Activated naive CD8-positive, alpha-beta T cell treated with anti-CD3 and anti-CD28 coated beads, Interleukin-2, amount 10 ng/mL, durations not matched to agents 7 days and 5 days (primary cell): ENCODE results near the gene SRRM2. TPM values are rescaled to one million over a fixed set of nuclear protein-coding genes. Genes with fewer than 3 reads are reported as not detected.

ENCODE experiments used
- ATAC-seq: fragments of 150-1000 bp; cut with Tn5 transposase; one replicate; pipeline ENCODE4 v1.10.0; 2021; ENCODE audit warnings: low read depth, moderate library complexity
- POLR2A ChIA-PET: fragments of 350-600 bp; sonication (Branson Sonifier 250); formaldehyde crosslinking; loops from one replicate; lab custom pipeline; 2021; ENCODE audit warnings: antibody characterized with exemption; lab: Charles Lee
- DNase-seq: peaks from one replicate; pipeline ENCODE4 v3.0.0; 2021
- H3K27ac Mint-ChIP-seq: one replicate; pipeline ENCODE4 v1.8.0; 2022; ENCODE audit warnings: mild to moderate bottlenecking, mixed read lengths
- H3K27me3 Mint-ChIP-seq: one replicate; pipeline ENCODE4 v1.8.0; 2022; ENCODE audit warnings: mild to moderate bottlenecking, moderate library complexity, mixed read lengths
- H3K36me3 Mint-ChIP-seq: one replicate; pipeline ENCODE4 v1.8.0; 2021; ENCODE audit warnings: mild to moderate bottlenecking, mixed read lengths
- H3K4me1 Mint-ChIP-seq: one replicate; pipeline ENCODE4 v1.8.0; 2021; ENCODE audit warnings: mixed read lengths
- H3K4me3 Mint-ChIP-seq: one replicate; pipeline ENCODE4 v1.8.0; 2022; ENCODE audit warnings: mild to moderate bottlenecking, moderate library complexity, mixed read lengths
- H3K9me3 Mint-ChIP-seq: one replicate; pipeline ENCODE4 v1.8.0; 2021; ENCODE audit warnings: mixed read lengths
- total RNA-seq, 2 experiments: library from RNA; stranded (reverse); gene quantifications; one replicate each; pipeline ENCODE4 v1.2.3, GENCODE V29; 2021

The SRRM2 gene
- total RNA-seq, 2 experiments from 2014 or later = 740 to 773 TPM

DNA sequence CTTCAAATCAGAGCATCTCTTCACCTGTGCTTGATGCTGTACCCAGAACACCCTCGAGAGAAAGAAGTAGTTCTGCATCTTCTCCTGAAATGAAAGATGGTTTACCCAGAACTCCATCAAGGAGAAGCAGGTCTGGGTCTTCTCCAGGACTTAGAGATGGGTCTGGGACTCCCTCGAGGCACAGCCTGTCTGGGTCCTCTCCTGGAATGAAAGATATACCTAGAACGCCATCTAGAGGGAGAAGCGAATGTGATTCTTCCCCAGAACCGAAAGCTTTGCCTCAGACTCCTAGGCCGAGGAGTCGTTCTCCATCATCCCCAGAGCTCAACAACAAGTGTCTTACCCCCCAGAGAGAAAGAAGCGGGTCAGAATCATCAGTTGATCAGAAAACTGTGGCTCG is 12.3 kb downstream of the SRRM2 start:
- H3K4me1 Mint-ChIP-seq = peaks cover 2% of the 10 kb centered on the region
- H3K36me3 Mint-ChIP-seq = peaks cover 58% of the 10 kb centered on the region
- H3K27ac Mint-ChIP-seq = peak overlapping the region; percentile 28
- POLR2A ChIA-PET = no interaction called here
- no peak for DNase-seq
- H3K27me3 Mint-ChIP-seq = no peaks in the 10 kb centered on the region
- ATAC-seq = no peak
- H3K9me3 Mint-ChIP-seq = no peaks in the 10 kb centered on the region
- H3K4me3 Mint-ChIP-seq = no peak overlapping the region

DNA sequence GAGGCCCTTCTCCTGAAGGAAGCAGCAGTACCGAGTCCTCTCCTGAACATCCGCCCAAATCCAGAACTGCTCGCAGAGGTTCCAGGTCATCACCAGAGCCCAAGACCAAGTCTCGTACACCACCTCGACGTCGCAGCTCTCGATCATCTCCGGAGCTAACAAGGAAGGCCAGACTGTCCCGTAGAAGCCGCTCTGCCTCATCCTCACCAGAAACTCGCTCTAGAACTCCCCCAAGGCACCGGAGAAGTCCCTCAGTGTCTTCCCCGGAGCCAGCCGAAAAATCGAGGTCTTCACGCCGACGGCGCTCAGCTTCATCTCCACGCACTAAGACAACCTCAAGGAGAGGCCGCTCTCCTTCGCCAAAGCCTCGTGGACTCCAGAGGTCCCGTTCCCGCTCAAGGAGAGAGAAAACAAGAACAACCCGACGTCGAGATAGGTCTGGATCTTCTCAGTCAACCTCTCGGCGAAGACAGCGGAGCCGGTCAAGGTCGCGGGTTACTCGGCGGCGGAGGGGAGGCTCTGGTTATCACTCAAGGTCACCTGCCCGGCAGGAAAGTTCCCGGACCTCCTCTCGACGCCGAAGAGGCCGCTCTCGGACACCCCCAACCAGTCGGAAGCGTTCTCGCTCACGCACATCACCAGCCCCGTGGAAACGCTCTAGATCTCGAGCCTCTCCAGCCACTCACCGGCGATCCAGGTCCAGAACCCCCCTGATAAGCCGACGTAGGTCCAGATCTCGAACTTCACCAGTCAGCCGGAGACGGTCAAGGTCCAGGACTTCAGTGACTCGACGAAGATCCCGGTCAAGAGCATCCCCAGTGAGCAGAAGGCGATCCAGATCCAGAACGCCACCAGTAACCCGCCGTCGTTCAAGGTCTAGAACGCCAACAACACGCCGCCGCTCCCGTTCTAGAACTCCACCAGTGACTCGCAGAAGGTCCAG is 13.3 kb downstream of the SRRM2 start:
- Mint-ChIP-seq H3K4me3 (no peak overlapping the region), H3K9me3 (no peaks in the 10 kb centered on the region), H3K4me1 (no peaks in the 10 kb centered on the region), H3K27ac (no peak overlapping the region), H3K36me3 (peaks cover 53% of the 10 kb centered on the region), H3K27me3 (no peaks in the 10 kb centered on the region)
- POLR2A ChIA-PET = interaction anchor here (2.0 kb wide), 1 partner anchor 12 kb away, joined by 5 read pairs; no protein-coding TSS in a partner anchor
- DNase-seq (no peak), ATAC-seq (no peak)

DNA sequence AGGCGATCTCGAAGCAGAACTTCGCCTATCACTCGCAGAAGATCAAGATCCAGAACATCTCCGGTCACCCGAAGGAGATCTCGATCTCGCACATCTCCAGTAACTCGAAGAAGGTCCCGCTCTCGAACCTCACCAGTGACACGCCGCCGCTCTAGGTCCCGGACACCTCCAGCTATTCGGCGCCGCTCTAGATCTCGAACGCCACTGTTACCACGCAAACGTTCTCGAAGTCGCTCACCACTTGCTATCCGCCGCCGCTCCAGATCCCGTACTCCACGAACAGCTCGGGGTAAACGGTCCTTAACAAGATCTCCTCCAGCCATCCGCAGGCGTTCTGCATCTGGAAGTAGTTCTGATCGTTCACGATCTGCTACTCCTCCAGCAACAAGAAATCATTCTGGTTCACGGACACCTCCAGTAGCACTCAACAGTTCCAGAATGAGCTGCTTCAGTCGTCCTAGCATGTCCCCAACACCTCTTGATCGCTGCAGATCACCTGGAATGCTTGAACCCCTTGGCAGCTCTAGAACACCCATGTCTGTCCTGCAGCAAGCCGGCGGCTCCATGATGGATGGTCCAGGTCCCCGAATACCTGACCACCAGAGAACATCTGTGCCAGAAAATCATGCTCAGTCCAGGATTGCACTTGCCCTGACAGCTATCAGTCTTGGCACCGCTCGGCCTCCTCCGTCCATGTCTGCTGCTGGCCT is 14.1 kb downstream of the SRRM2 start:
- H3K36me3 Mint-ChIP-seq = peaks cover 47% of the 10 kb centered on the region
- H3K4me1 Mint-ChIP-seq = no peaks in the 10 kb centered on the region
- peak overlapping the region; percentile 36 for H3K27ac Mint-ChIP-seq
- no peak overlapping the region for H3K4me3 Mint-ChIP-seq
- no peaks in the 10 kb centered on the region for H3K27me3 Mint-ChIP-seq
- POLR2A ChIA-PET = interaction anchor here (2.0 kb wide), 1 partner anchor 13 kb away, joined by 5 read pairs; no protein-coding TSS in a partner anchor
- no peak for DNase-seq
- ATAC-seq = no peak
- H3K9me3 Mint-ChIP-seq = no peaks in the 10 kb centered on the region

DNA sequence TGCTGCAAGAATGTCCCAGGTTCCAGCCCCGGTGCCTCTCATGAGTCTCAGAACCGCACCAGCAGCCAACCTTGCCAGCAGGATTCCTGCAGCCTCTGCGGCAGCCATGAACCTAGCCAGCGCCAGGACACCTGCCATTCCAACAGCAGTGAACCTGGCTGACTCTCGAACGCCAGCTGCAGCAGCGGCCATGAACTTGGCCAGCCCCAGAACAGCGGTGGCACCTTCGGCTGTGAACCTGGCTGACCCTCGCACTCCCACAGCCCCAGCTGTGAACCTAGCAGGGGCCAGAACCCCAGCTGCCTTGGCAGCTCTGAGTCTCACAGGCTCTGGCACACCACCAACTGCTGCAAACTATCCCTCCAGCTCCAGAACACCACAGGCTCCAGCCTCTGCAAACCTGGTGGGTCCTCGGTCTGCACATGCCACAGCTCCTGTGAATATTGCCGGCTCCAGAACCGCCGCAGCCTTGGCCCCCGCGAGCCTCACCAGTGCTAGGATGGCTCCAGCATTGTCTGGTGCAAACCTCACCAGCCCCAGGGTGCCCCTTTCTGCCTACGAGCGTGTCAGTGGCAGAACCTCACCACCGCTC is 14.8 kb downstream of the SRRM2 start:
- H3K27ac Mint-ChIP-seq = peak overlapping the region; percentile 36

DNA sequence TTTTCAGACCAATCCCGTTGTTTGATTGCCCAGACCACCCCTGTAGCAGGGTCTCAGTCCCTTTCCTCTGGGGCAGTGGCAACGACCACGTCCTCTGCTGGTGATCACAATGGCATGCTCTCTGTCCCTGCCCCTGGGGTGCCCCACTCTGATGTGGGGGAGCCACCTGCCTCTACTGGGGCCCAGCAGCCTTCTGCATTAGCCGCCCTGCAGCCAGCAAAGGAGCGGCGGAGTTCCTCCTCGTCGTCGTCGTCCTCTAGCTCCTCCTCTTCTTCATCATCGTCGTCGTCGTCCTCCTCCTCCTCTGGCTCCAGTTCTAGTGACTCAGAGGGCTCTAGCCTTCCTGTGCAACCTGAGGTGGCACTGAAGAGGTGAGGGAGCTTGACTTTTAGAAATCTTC is 15.5 kb downstream of the SRRM2 start:
- Mint-ChIP-seq H3K36me3 (peaks cover 38% of the 10 kb centered on the region), H3K4me1 (no peaks in the 10 kb centered on the region), H3K4me3 (no peak overlapping the region), H3K9me3 (no peaks in the 10 kb centered on the region), H3K27me3 (no peaks in the 10 kb centered on the region), H3K27ac (no peak overlapping the region)
- POLR2A ChIA-PET = interaction anchor here (0.6 to 2.0 kb wide), 2 partner anchors 14 to 28 kb away, joined by 3 to 5 read pairs; no protein-coding TSS in a partner anchor
- ATAC-seq (no peak), DNase-seq (no peak)

More for the DNA sequence above, 14.8 kb downstream of the SRRM2 start:
- Mint-ChIP-seq H3K4me3 (no peak overlapping the region), H3K36me3 (peaks cover 44% of the 10 kb centered on the region), H3K27me3 (no peaks in the 10 kb centered on the region), H3K4me1 (no peaks in the 10 kb centered on the region), H3K9me3 (no peaks in the 10 kb centered on the region)
- POLR2A ChIA-PET = interaction anchor here (0.6 to 2.0 kb wide), 2 partner anchors 13 to 27 kb away, joined by 3 to 5 read pairs; no protein-coding TSS in a partner anchor
- no peak for ATAC-seq
- no peak for DNase-seq

DNA sequence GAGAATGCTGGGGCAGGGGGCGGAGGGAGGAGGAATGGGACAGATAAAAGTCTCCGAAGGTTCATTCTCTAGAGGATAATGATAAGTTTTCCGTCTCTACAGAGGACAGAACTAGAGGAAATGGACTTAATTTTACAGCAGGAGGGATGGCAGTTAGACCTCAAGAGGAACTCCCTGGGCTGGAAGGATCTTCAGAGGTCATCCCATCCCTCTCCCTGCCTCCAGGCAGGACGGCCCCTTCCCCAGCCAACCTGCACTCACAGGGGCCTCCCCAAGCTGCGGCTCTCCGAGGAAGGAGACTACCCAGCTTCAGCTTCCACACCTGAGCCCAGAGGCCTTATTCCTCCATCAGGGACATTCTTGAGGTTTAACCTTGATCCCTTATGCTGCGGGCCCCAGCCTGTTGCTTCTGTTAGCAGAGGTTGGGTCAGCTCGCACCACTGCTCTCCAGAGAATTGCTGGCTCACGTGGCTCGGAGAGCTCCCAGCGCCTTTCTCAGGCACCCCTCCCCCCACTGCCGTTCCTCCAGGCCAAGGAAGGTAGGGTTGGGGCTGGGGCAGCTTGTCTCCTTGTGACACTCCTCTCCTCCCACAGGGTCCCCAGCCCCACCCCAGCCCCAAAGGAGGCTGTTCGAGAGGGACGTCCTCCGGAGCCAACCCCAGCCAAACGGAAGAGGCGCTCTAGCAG is 16.1 kb downstream of the SRRM2 start:
- Mint-ChIP-seq H3K27ac (no peak overlapping the region), H3K4me1 (no peaks in the 10 kb centered on the region), H3K9me3 (no peaks in the 10 kb centered on the region), H3K4me3 (no peak overlapping the region), H3K36me3 (peaks cover 32% of the 10 kb centered on the region), H3K27me3 (no peaks in the 10 kb centered on the region)
- POLR2A ChIA-PET = interaction anchor here (0.5 to 1.0 kb wide), 2 partner anchors 14 to 15 kb away, joined by 3 to 6 read pairs; no protein-coding TSS in a partner anchor
- ATAC-seq (no peak), DNase-seq (no peak)

DNA sequence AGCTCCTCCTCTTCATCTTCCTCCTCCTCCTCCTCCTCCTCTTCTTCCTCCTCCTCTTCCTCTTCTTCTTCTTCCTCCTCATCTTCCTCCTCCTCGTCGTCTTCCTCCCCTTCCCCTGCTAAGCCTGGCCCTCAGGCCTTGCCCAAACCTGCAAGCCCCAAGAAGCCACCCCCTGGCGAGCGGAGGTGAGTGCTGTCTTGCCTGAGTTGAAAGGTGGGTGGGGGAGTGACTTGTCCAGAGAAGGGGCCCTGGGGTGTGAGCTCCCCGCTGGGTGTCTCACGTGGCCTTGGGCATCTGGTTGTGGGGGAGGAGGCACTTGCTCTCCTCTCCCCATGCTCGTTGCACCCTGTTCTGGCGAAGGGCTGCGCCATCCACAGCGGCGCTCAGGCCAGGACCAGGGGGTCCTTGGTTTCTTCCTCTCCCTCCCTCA is 16.7 kb downstream of the SRRM2 start:
- Mint-ChIP-seq H3K27ac (no peak overlapping the region), H3K4me1 (no peaks in the 10 kb centered on the region), H3K4me3 (no peak overlapping the region), H3K27me3 (no peaks in the 10 kb centered on the region), H3K9me3 (no peaks in the 10 kb centered on the region), H3K36me3 (peaks cover 27% of the 10 kb centered on the region)
- POLR2A ChIA-PET = interaction anchor here (1.0 kb wide), 1 partner anchor 16 kb away, joined by 3 read pairs; no protein-coding TSS in a partner anchor
- no peak for DNase-seq
- no peak for ATAC-seq

DNA sequence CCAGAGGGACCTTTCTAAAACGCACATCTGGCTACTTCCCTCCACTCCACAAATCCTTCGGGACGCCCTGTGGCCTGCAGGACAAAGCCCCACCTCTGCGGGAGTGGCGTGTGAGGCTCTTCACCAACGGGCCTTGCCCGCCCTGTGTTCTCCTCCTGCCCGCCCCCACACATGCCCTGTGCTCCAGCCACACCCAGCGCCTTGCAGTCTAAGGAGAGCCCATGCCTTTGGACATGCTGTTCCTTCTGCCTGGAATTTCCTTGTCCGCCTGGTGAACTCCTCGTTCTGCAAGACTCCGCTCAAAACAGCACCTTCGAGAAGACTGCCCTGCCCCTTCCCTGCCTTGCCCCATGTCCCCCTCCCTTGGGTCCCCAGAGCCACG is 17.2 kb downstream of the SRRM2 start:
- peaks cover 27% of the 10 kb centered on the region for H3K36me3 Mint-ChIP-seq
- H3K4me3 Mint-ChIP-seq = no peak overlapping the region
- DNase-seq (no peak), ATAC-seq (no peak)
- H3K27ac Mint-ChIP-seq = no peak overlapping the region
- H3K27me3 Mint-ChIP-seq = no peaks in the 10 kb centered on the region
- no peaks in the 10 kb centered on the region for H3K4me1 Mint-ChIP-seq
- POLR2A ChIA-PET = no interaction called here
- no peaks in the 10 kb centered on the region for H3K9me3 Mint-ChIP-seq

DNA sequence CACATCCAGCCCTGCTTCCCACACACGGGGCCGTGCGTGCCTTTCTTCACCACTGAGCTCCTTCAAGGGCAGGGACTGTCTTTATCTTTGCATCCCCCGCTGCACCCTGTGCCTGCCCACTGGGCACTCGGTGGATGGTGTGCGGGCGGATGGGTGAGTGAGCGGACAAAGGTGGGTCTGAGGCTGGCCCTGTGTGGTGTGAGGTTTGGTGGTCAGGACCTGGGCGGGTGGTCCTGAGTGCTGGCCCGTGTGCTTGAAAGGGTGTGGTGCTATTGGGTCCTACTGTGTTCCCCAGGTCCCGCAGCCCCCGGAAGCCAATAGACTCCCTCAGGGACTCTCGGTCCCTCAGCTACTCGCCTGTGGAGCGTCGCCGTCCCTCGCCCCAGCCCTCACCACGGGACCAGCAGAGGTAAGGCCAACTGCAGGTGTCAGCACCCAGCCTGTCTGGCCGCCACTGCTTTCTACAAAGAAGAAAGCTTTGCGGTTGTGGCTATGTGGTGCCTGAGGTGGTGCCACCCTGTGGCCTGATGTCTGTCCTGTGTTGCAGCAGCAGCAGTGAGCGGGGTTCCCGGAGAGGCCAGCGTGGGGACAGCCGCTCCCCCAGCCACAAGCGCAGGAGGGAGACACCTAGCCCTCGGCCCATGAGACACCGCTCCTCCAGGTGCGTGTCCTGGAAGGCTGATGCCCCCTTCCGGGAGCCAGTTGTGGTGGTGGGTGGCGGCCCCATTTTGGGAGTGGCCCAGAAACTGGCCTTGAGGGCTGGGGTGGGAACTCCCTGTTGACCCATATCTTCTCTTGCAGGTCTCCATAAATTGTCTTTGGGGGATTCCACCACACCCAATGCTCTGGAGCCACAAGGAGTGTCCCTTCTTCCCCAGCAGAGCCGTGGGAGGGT is 17.9 kb downstream of the SRRM2 start:
- Mint-ChIP-seq H3K36me3 (peaks cover 27% of the 10 kb centered on the region), H3K27me3 (no peaks in the 10 kb centered on the region), H3K4me1 (no peaks in the 10 kb centered on the region), H3K27ac (no peak overlapping the region), H3K4me3 (no peak overlapping the region), H3K9me3 (no peaks in the 10 kb centered on the region)
- ATAC-seq (no peak), DNase-seq (no peak)
- POLR2A ChIA-PET = no interaction called here

DNA sequence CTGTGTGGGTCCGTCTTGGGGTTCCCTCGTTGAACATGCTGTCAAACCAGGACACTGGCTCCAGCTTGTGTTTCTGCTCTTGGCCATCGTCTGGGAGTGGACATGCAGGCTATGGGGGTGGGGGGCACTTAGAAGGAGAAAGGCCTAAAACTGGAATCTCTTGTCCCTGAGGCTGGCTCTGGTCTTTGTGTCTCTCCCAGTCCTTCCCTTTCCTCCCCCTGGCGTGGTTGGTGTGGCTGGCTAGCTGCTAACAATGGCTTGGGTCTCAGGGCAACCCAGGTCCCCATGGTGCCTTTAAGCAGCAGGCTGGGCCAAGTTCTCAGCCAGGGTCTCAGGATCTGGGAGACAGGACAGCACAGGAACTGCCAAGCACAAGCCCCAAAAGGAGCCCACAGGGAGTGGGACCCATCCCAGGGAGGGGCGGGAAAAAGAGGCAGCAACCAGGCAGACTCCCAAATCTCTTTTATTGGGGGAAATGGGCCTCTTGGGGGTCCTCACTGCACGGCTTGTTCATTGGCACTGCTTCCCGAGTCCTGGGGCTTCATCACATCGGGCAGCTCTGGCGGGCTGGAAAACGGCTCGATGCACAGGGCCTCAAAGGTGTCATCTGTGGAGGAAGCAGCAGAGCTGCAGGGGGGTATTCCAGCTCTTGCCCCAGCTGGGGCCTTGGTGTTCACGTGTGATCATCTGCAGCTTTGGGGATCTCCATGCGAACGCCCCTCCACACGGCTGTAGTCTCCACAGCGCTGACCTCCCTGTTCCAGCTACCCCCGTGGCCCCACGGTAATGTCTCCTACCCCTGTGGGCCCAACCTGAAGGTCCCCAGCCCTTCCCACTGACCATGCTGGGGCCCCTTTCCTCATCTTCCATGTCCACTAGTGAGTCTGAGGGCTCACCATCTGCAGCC is 19.3 kb downstream of the SRRM2 start:
- Mint-ChIP-seq H3K9me3 (no peaks in the 10 kb centered on the region), H3K4me1 (peaks cover 6% of the 10 kb centered on the region), H3K36me3 (peaks cover 23% of the 10 kb centered on the region), H3K27me3 (no peaks in the 10 kb centered on the region), H3K27ac (no peak overlapping the region), H3K4me3 (no peak overlapping the region)
- POLR2A ChIA-PET = interaction anchor here (0.6 kb wide), 1 partner anchor 929 kb away, joined by 4 read pairs; no protein-coding TSS in a partner anchor
- DNase-seq (no peak), ATAC-seq (no peak)
